GM21529 (cell line): ENCODE data around the gene CEMP1.

Experiments
- ATAC-seq: cut with Tn5 transposase; IDR thresholded peaks from one replicate; pipeline ENCODE4 v1.9.1; 2021; ENCODE audit not compliant: unreplicated experiment

The CEMP1 gene

GRCh38 chr16:2487517-2487842 is 43.7 kb downstream of the CEMP1 start:
- no peak for ATAC-seq

- peak; percentile 69 for ATAC-seq
These were observed 44.3 kb downstream of the CEMP1 start for GRCh38 chr16:2486645-2487516.

- no peak for ATAC-seq
These were observed 45.2 kb downstream of the CEMP1 start for GRCh38 chr16:2485811-2486507.

GRCh38 chr16:2484898-2485508 is 46.2 kb downstream of the CEMP1 start:
- no peak for ATAC-seq

- no peak for ATAC-seq
These were observed 47.0 kb downstream of the CEMP1 start for GRCh38 chr16:2483939-2484897.

- ATAC-seq = no peak
These were observed 48.3 kb downstream of the CEMP1 start for GRCh38 chr16:2482708-2483534.

GRCh38 chr16:2482249-2482648 is 49.0 kb downstream of the CEMP1 start:
- no peak for ATAC-seq

- no peak for ATAC-seq
These were observed 49.5 kb downstream of the CEMP1 start for GRCh38 chr16:2481676-2482075.

GRCh38 chr16:2480948-2481347 is 50.3 kb downstream of the CEMP1 start:
- ATAC-seq = no peak
